K562 (cell line): ENCODE results near the gene IGIP. TPM values are rescaled to one million over a fixed set of nuclear protein-coding genes. Genes with fewer than 3 reads are reported as not detected.

Experiments used
- CCAR2 ChIP-seq: fragments of 200-400 bp; formaldehyde crosslinking; IDR thresholded peaks from 2 replicates; pipeline ENCODE4 v1.6.1; 2017; ENCODE audit warnings: mild to moderate bottlenecking, low read depth, low read length
- CHAMP1 ChIP-seq: fragments of 450-650 bp; IDR thresholded peaks from 2 replicates; pipeline ENCODE4 v1.6.1; 2016; ENCODE audit warnings: mild to moderate bottlenecking
- MBD2 ChIP-seq: sonication (generic); IDR thresholded peaks from 2 replicates; pipeline ENCODE4 v1.6.1; 2016; ENCODE audit warnings: low read depth, borderline replicate concordance
- MCM3 ChIP-seq: fragments of 450-650 bp; IDR thresholded peaks from 2 replicates; pipeline ENCODE4 v1.6.1; 2016
- PHF21A ChIP-seq: fragments of 450-650 bp; IDR thresholded peaks from 2 replicates; pipeline ENCODE4 v1.6.1; 2017; ENCODE audit warnings: low read depth, borderline replicate concordance
- RBM17 ChIP-seq: fragments of 200-400 bp; formaldehyde crosslinking; IDR thresholded peaks from 2 replicates; pipeline ENCODE4 v1.6.1; 2017; ENCODE audit warnings: low read depth, mild to moderate bottlenecking, low read length, borderline replicate concordance
- UBTF ChIP-seq, 2 experiments: IDR thresholded peaks; 2 replicates each; pipeline ENCODE4 v1.6.1; 2012; ENCODE audit warnings: improper control_type of control experiment in 2 of 2, low read depth in 2 of 2, low read length in 2 of 2, borderline replicate concordance in 1 of 2
- ZBTB5 ChIP-seq: fragments of 450-650 bp; IDR thresholded peaks from 2 replicates; pipeline ENCODE4 v1.6.1; 2017; ENCODE audit warnings: antibody characterized with exemption
- polyA plus RNA-seq, 8 experiments: library from polyadenylated mRNA; depleted of rRNA in 4 of 8; stranded (reverse) in 5 of 8; unstranded in 3 of 8; fragments of >200 nt; fragmentation: Nextera tagmentation in 2 of 8; fragmentation: Illumina TruSeq in 1 of 8; extraction: Ambion mirVana in 2 of 8; extraction: Trizol in 1 of 8; gene quantifications; 2 replicates each; pipeline versions ENCODE4 v1.2.1 to v1.2.3, GENCODE V29; 2011 to 2014; ENCODE audit warnings: inconsistent platforms in 1 of 8, missing spikeins in 1 of 8
- total RNA-seq, 7 experiments: library from RNA; depleted of rRNA in 6 of 7; stranded (reverse); fragments of >200 nt in 6 of 7; fragmentation: Illumina TruSeq in 2 of 7; extraction: Trizol in 2 of 7; gene quantifications; 2 replicates each; pipeline versions ENCODE4 v1.2.1 to v1.2.3, GENCODE V29; 2011 to 2021; ENCODE audit warnings: low replicate concordance in 1 of 7
- TF ChIP-seq, protein P1 (sequence below): fragments of 150-350 bp; conservative IDR thresholded peaks from 2 replicates; pipeline ENCODE4 v1.6.1; 2014; ENCODE audit warnings: low read length

Gene IGIP
- total and polyA plus RNA-seq, 9 of the 15 experiments (the other 6 are each of a cell fraction or from before 2014, with no cell fraction given), result 0.52 to 1.6 (median 1.2) TPM

DNA sequence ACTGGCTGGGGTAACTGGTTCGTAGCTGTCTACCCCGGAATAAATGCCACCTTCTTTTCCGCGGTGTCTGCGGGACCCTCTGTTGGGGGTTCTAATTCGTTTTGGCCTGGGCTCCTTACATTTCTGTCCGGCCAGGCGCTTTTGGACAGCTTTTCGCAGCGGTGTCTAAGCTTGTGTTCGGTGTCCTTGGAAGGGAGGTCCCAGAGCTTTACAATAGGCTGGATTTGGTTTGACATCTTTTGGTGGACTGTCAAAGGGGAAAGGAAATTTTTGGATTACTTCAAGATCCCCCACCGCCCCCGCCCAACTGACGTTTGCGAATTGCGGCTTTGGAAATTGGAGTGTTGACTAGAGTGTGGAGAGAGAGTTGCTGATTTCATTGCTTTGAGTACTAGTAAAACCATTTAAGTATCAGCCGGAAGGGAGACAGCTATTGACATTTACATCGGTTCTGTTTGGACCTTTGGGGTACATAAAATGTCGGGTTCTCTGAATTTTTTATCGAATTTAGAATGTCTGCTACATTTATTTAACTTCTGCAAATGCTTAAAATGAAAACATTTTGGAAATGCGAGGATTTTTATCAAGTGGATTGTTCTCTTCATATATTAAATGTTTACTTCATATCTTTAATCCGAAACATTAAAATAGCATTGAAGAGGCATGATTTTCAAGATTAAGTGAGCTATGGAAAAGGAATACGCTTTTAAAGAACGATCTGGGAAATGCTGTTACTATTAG, 16.5 kb upstream of the IGIP start (continued):
- TF ChIP-seq CHAMP1, result no peak
- TF ChIP-seq UBTF (IDR thresholded peaks at IDR 0.05; ENCODE audit: borderline replicate concordance in 1 of 2, low read depth in 2 of 2, low read length in 2 of 2), result 0 out of 4 replicates have a peak, but pooled peaks of 1 of the 2 experiments have one; percentile 50
- TF ChIP-seq PHF21A, result no peak
- TF ChIP-seq MBD2, result no peak
- TF ChIP-seq ZBTB5, result no peak
- no peak for TF ChIP-seq MCM3
- TF ChIP-seq RBM17, result no peak
- TF ChIP-seq, protein P1, sequence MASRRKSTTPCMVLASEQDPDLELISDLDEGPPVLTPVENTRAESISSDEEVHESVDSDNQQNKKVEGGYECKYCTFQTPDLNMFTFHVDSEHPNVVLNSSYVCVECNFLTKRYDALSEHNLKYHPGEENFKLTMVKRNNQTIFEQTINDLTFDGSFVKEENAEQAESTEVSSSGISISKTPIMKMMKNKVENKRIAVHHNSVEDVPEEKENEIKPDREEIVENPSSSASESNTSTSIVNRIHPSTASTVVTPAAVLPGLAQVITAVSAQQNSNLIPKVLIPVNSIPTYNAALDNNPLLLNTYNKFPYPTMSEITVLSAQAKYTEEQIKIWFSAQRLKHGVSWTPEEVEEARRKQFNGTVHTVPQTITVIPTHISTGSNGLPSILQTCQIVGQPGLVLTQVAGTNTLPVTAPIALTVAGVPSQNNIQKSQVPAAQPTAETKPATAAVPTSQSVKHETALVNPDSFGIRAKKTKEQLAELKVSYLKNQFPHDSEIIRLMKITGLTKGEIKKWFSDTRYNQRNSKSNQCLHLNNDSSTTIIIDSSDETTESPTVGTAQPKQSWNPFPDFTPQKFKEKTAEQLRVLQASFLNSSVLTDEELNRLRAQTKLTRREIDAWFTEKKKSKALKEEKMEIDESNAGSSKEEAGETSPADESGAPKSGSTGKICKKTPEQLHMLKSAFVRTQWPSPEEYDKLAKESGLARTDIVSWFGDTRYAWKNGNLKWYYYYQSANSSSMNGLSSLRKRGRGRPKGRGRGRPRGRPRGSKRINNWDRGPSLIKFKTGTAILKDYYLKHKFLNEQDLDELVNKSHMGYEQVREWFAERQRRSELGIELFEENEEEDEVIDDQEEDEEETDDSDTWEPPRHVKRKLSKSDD, result no peak
- no peak for TF ChIP-seq CCAR2
